ENCODE measurements around the gene RRAS2. TPM values are rescaled to one million over a fixed set of nuclear protein-coding genes. Genes with fewer than 3 reads are reported as not detected.

The RRAS2 gene
- total RNA-seq, 4 donors from 2014 or later, result 44.0 to 110 (median 69.5) TPM

DNA sequence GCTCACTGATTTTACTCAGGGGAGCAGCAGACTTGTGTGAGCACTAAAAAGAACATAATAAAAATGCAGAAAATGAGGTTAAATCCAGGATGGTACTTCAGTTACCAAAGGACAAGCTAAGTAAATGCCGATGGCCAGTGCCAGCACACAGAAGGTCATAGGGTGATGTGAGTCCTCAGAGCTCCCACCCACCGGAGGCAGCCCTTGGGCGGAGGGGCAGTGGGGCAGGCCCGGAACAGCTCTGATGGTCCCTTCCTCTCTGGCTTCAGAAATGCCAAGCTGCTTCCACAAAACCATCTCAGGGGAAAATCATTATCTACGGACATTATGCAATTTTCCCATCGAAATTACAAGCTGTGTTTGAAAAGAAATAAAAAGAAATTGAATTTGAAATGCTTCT, 124.5 kb downstream of the RRAS2 start:
- no peak for ATAC-seq
- Histone ChIP-seq H3K27ac (no peak overlapping the region), H3K36me3 (no peaks in the 10 kb centered on the region), H3K27me3 (no peaks in the 10 kb centered on the region), H3K9me3 (no peaks in the 10 kb centered on the region), H3K4me1 (no peaks in the 10 kb centered on the region), H3K4me3 (no peak overlapping the region)
- WGBS, 2 donors (ENCODE audit: low coverage in 1 of 2), result 80 to 81% methylated on average over 1 to 2 of the region's 6 CpGs
- TF ChIP-seq, protein P1, sequence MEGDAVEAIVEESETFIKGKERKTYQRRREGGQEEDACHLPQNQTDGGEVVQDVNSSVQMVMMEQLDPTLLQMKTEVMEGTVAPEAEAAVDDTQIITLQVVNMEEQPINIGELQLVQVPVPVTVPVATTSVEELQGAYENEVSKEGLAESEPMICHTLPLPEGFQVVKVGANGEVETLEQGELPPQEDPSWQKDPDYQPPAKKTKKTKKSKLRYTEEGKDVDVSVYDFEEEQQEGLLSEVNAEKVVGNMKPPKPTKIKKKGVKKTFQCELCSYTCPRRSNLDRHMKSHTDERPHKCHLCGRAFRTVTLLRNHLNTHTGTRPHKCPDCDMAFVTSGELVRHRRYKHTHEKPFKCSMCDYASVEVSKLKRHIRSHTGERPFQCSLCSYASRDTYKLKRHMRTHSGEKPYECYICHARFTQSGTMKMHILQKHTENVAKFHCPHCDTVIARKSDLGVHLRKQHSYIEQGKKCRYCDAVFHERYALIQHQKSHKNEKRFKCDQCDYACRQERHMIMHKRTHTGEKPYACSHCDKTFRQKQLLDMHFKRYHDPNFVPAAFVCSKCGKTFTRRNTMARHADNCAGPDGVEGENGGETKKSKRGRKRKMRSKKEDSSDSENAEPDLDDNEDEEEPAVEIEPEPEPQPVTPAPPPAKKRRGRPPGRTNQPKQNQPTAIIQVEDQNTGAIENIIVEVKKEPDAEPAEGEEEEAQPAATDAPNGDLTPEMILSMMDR (IDR thresholded peaks at IDR 0.05), result no peak
- TF ChIP-seq POLR2A (IDR thresholded peaks at IDR 0.05), result no peak
- no peak for TF ChIP-seq EP300 (IDR thresholded peaks at IDR 0.05)
- no peak for TF ChIP-seq POLR2AphosphoS5 (IDR thresholded peaks at IDR 0.05)

DNA sequence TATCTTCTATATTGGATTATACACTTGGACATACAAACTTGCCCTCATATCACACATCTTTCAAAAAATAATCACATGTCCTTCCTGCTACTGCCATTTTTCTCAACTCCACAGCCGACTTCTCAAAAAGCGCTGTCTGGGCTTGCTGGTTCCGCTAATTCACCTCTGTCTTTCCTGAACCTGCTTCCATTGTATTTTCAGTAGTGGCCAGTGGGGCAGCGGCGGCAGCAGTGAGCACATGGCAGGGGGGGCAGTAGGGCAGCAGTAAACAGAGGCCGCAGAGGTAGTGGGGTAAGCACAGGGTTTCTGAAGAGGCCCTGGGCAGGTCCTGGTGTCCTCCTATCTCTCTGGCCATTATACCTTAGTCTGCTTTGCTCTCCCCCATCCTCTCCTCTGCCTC, 126.3 kb downstream of the RRAS2 start:
- Histone ChIP-seq H3K27me3 (no peaks in the 10 kb centered on the region), H3K36me3 (no peaks in the 10 kb centered on the region), H3K4me3 (no peak overlapping the region), H3K27ac (no peak overlapping the region), H3K9me3 (no peaks in the 10 kb centered on the region), H3K4me1 (no peaks in the 10 kb centered on the region)
- TF ChIP-seq, protein P1 (IDR thresholded peaks at IDR 0.05), result no peak
- TF ChIP-seq POLR2A (IDR thresholded peaks at IDR 0.05) (no peak), POLR2AphosphoS5 (IDR thresholded peaks at IDR 0.05) (no peak)
- ATAC-seq, result no peak
- WGBS, 2 donors (ENCODE audit: low coverage in 1 of 2), result 63 to 100% methylated on average over 2 to 5 of the region's 6 CpGs

DNA sequence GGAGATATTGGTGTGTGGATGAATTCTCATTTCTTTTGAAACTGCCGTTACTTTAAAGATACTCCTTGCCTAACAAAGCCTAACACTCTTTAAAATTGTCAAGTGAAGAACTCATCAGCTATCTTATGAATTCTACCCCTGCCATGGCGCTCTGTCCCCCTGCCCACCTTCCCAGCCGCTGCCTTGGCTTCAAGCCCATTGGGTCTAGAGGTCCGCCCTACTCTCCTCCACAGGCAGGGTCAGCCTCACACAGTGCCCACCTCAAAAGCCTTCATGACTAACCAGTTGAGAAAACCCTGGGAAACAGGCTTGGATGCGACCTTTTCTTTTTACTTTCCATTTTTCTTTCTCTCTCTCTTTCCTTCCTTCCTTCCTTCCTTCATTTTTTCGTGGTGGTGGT, 128.6 kb downstream of the RRAS2 start:
- Histone ChIP-seq H3K4me3 (no peak overlapping the region), H3K9me3 (peaks cover 0 to 10% (median 0%) of the 10 kb centered on the region in 3 donors), H3K4me1 (no peaks in the 10 kb centered on the region), H3K36me3 (no peaks in the 10 kb centered on the region), H3K27me3 (no peaks in the 10 kb centered on the region), H3K27ac (no peak overlapping the region)
- TF ChIP-seq EP300 (IDR thresholded peaks at IDR 0.05) (no peak), POLR2A (IDR thresholded peaks at IDR 0.05) (no peak), POLR2AphosphoS5 (IDR thresholded peaks at IDR 0.05) (no peak)
- TF ChIP-seq, protein P1 (IDR thresholded peaks at IDR 0.05), result no peak
- 90 to 100% methylated on average over 1 to 5 of the region's 6 CpGs for WGBS, 2 donors (ENCODE audit: low coverage in 1 of 2)
- no peak for ATAC-seq

DNA sequence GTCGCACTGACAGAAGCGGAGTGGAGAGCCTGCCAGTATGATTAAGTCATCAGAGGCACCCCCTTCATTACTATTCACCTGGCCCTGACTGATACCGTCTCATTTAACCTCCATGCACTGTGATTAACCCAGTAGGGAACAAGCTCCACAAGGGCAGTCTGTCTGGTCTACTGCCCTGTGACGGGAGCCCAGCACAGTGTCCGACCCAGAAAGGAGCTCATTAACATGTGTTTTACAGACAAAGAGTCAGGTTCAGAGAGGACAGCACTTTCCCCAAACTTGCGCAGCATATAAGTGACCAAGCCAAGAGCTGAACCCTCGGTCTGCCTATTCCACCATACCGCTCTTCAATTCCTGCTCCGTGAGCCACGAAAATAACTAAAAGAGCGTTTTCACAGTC, 129.5 kb downstream of the RRAS2 start:
- no peak for ATAC-seq
- TF ChIP-seq POLR2AphosphoS5 (IDR thresholded peaks at IDR 0.05), result no peak
- TF ChIP-seq, protein P1 (IDR thresholded peaks at IDR 0.05), result no peak
- TF ChIP-seq POLR2A (IDR thresholded peaks at IDR 0.05), result no peak
- no peak for TF ChIP-seq EP300 (IDR thresholded peaks at IDR 0.05)
- no peak overlapping the region for H3K4me3 ChIP-seq
- no peaks in the 10 kb centered on the region for H3K36me3 ChIP-seq
- H3K27ac ChIP-seq, result no peak overlapping the region
- WGBS, 2 donors (ENCODE audit: low coverage in 1 of 2), result 78 to 100% methylated on average over 2 to 6 of the region's 11 CpGs
- H3K4me1 ChIP-seq, result peaks cover 0 to 1% (median 0%) of the 10 kb centered on the region in 3 donors
- H3K27me3 ChIP-seq, result no peaks in the 10 kb centered on the region
- H3K9me3 ChIP-seq, result peaks cover 0 to 10% (median 0%) of the 10 kb centered on the region in 3 donors

DNA sequence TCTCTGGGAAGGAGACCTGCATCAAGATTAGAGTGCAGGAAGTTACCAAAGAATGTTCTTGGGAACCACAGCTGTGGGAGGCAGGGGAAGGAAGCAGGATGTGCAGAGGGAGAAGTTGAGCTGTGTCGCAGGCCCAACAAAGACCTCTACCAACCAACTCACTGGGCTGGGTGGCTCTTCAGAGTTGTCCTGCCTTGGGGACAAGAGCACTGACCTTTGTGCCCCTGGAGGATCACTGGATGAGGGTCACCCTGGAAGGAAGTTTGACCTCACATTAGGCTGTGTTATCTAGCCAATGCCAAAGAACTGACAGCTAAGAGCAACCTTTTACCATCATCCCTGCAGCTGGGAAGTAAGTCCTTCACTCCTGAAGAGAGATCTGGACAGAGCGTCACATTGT, 130.6 kb downstream of the RRAS2 start:
- Histone ChIP-seq H3K4me3 (no peak overlapping the region), H3K27ac (no peak overlapping the region), H3K4me1 (peaks cover 3 to 12% (median 4%) of the 10 kb centered on the region in 3 donors), H3K9me3 (peaks cover 0 to 10% (median 0%) of the 10 kb centered on the region in 3 donors), H3K27me3 (no peaks in the 10 kb centered on the region), H3K36me3 (no peaks in the 10 kb centered on the region)
- no peak for TF ChIP-seq POLR2A (IDR thresholded peaks at IDR 0.05)
- TF ChIP-seq EP300 (IDR thresholded peaks at IDR 0.05), result no peak
- no peak for TF ChIP-seq POLR2AphosphoS5 (IDR thresholded peaks at IDR 0.05)
- TF ChIP-seq, protein P1 (IDR thresholded peaks at IDR 0.05), result no peak
- ATAC-seq, result no peak
- 100% methylated on average over 1 of the region's 2 CpGs for WGBS, 2 donors (ENCODE audit: low coverage in 1 of 2)

All from gastroesophageal sphincter (tissue), 4 donors.